ENCODE measurements around the gene SERPINA1.
"Not testable (repeated sequence)": the region's sequence is repeated elsewhere in the genome, so short reads cannot be mapped to it uniquely, and the experiment has no call there.

SERPINA1 gene

GRCh38 chr14:94368956-94369355 is 19.4 kb downstream of the SERPINA1 start:
- no peak for DNase-seq

- DNase-seq, result no peak
These were observed 20.2 kb downstream of the SERPINA1 start for GRCh38 chr14:94368243-94368590.

- no peak for DNase-seq
These were observed 20.8 kb downstream of the SERPINA1 start for GRCh38 chr14:94367347-94368242.

GRCh38 chr14:94366146-94366915 is 22.1 kb downstream of the SERPINA1 start, which contains the start of gene SERPINA2:
SERPINA2 (minus strand) TSS chr14:94366698.
- DNase-seq, result no peak

- no peak for DNase-seq
These were observed 22.8 kb downstream of the SERPINA1 start for GRCh38 chr14:94365624-94366023.

- no peak for DNase-seq
These were observed 23.4 kb downstream of the SERPINA1 start for GRCh38 chr14:94364964-94365363.

- DNase-seq, result no peak
These were observed 24.4 kb downstream of the SERPINA1 start for GRCh38 chr14:94364037-94364436.

- DNase-seq, result no peak
These were observed 25.2 kb downstream of the SERPINA1 start for GRCh38 chr14:94363151-94363624.

GRCh38 chr14:94362614-94363133 is 25.7 kb downstream of the SERPINA1 start:
- no peak for DNase-seq

- no peak for DNase-seq
These were observed 26.7 kb downstream of the SERPINA1 start for GRCh38 chr14:94361682-94362081.

GRCh38 chr14:94360945-94361565 is 27.3 kb downstream of the SERPINA1 start:
- no peak for DNase-seq

- DNase-seq, result no peak
These were observed 31.2 kb downstream of the SERPINA1 start for GRCh38 chr14:94357166-94357565.

GRCh38 chr14:94356379-94357056 is 31.9 kb downstream of the SERPINA1 start:
- DNase-seq, result no peak

GRCh38 chr14:94355191-94355794 is 33.1 kb downstream of the SERPINA1 start:
- DNase-seq, result peak; percentile 31

GRCh38 chr14:94354638-94355185 is 33.7 kb downstream of the SERPINA1 start:
- DNase-seq, result no peak

- DNase-seq, result not testable (repeated sequence)
These were observed 34.2 kb downstream of the SERPINA1 start for GRCh38 chr14:94354190-94354589.

GRCh38 chr14:94349276-94349675 is 39.1 kb downstream of the SERPINA1 start:
- DNase-seq, result no peak

GRCh38 chr14:94348836-94349235 is 39.6 kb downstream of the SERPINA1 start:
- DNase-seq, result no peak

GRCh38 chr14:94346841-94347240 is 41.6 kb downstream of the SERPINA1 start:
- no peak for DNase-seq

GRCh38 chr14:94346065-94346786 is 42.2 kb downstream of the SERPINA1 start:
- not testable (repeated sequence) for DNase-seq
